Endothelial cell of umbilical vein (primary cell): ENCODE measurements around the gene SWAP70. TPM values are rescaled to one million over a fixed set of nuclear protein-coding genes. Genes with fewer than 3 reads are reported as not detected.

Source experiments
- BruUV-seq: library from RNA; stranded (reverse); fragments of 400-500 nt; replicated peaks from 2 replicates; lab custom pipeline; 2021; lab: Mats Ljungman, UMichigan
- CTCF ChIA-PET: fragments of 300-600, 350-600 bp; sonication (Branson Sonifier 250); formaldehyde crosslinking; loops from one replicate; lab custom pipeline; 2021; ENCODE audit warnings: antibody characterized with exemption, inconsistent platforms; lab: Charles Lee
- POLR2A ChIA-PET: fragments of 300-600, 350-600 bp; sonication (Branson Sonifier 250); formaldehyde crosslinking; loops from one replicate; lab custom pipeline; 2021; ENCODE audit warnings: antibody characterized with exemption, inconsistent platforms; lab: Charles Lee
- DNase-seq: peaks from one replicate; pipeline ENCODE4 v3.0.0-alpha.2; 2011; ENCODE audit warnings: low read depth, low spot score
- FAIRE-seq: peaks from 2 replicates; lab custom pipeline; 2011; peaks lifted over from hg19 to GRCh38; lab: Jason Lieb, UNC
- H2AFZ ChIP-seq: 2 replicates; pipeline ENCODE4 v1.6.0; 2012; ENCODE audit warnings: low read depth, low read length, control low read depth, inconsistent platforms
- H3K27ac ChIP-seq: 2 replicates; pipeline ENCODE4 v1.5.1; 2011; ENCODE audit warnings: low read depth, mild to moderate bottlenecking, control low read depth, low read length, moderate library complexity; ENCODE audit not compliant: insufficient read depth
- H3K27me3 ChIP-seq, 2 experiments: 2 replicates each; pipeline versions ENCODE4 v1.6.0 to v1.6.1; 2011; ENCODE audit warnings: low read length in 2 of 2, mixed read lengths in 1 of 2; ENCODE audit not compliant: control insufficient read depth in 2 of 2, insufficient read depth in 2 of 2
- H3K36me3 ChIP-seq, 2 experiments: 2 replicates in 1 of 2; 3 replicates in 1 of 2; pipeline ENCODE4 v1.5.1; 2011; ENCODE audit warnings: low read length in 2 of 2, mild to moderate bottlenecking in 1 of 2, moderate library complexity in 1 of 2; ENCODE audit not compliant: control insufficient read depth in 2 of 2, insufficient read depth in 2 of 2; ENCODE audit errors: extremely low read depth in 1 of 2
- H3K4me1 ChIP-seq: 3 replicates; pipeline ENCODE4 v1.5.1; 2011; ENCODE audit warnings: mild to moderate bottlenecking, low read length; ENCODE audit not compliant: control insufficient read depth, insufficient read depth; ENCODE audit errors: extremely low read depth
- H3K4me2 ChIP-seq: 2 replicates; pipeline ENCODE4 v1.6.1; 2011; ENCODE audit warnings: low read length, control low read depth, mixed read lengths; ENCODE audit not compliant: insufficient read depth
- H3K4me3 ChIP-seq, 3 experiments: fragments of 200-600 bp in 1 of 3; sonication (generic), shearing (Covaris generic) in 1 of 3; replicated peaks in 1 of 3; 2 replicates each; pipeline ENCODE4 v1.5.1; 2011 to 2016; ENCODE audit warnings: control low read depth in 3 of 3, low read length in 3 of 3, mild to moderate bottlenecking in 2 of 3, inconsistent platforms in 1 of 3, low read depth in 1 of 3, moderate library complexity in 1 of 3; ENCODE audit not compliant: insufficient read depth in 1 of 3
- H3K79me2 ChIP-seq: 2 replicates; pipeline ENCODE4 v1.6.0; 2012; ENCODE audit warnings: low read length, inconsistent platforms; ENCODE audit not compliant: control insufficient read depth, insufficient read depth
- H3K9ac ChIP-seq: replicated peaks from 2 replicates; pipeline ENCODE3; 2011; ENCODE audit warnings: low read length, control low read depth; ENCODE audit not compliant: insufficient read depth; ENCODE audit errors: extremely low read depth
- H3K9me1 ChIP-seq: replicated peaks from 3 replicates; pipeline ENCODE4 v1.6.0; 2011; ENCODE audit warnings: mild to moderate bottlenecking, low read length; ENCODE audit not compliant: control insufficient read depth, insufficient read depth; ENCODE audit errors: extremely low read depth
- H3K9me3 ChIP-seq: replicated peaks from 2 replicates; pipeline ENCODE4 v1.5.1; 2012; ENCODE audit warnings: low read length, inconsistent platforms; ENCODE audit not compliant: control insufficient read depth, insufficient read depth
- H4K20me1 ChIP-seq: replicated peaks from 2 replicates; pipeline ENCODE3; 2011; ENCODE audit warnings: mild to moderate bottlenecking, low read length; ENCODE audit not compliant: control insufficient read depth, insufficient read depth; ENCODE audit errors: extremely low read depth
- EZH2 ChIP-seq: IDR thresholded peaks from 2 replicates; pipeline ENCODE4 v1.6.1; 2012; ENCODE audit warnings: borderline replicate concordance, low read depth, mild to moderate bottlenecking, moderate library complexity, low read length, inconsistent platforms; ENCODE audit not compliant: severe bottlenecking
- FOS ChIP-seq: IDR thresholded peaks from 2 replicates; pipeline ENCODE4 v1.6.1; 2011; ENCODE audit warnings: mild to moderate bottlenecking, low read length, moderate library complexity, borderline replicate concordance; ENCODE audit not compliant: insufficient read depth
- GATA2 ChIP-seq: IDR thresholded peaks from 2 replicates; pipeline ENCODE4 v1.7.0; 2011; ENCODE audit warnings: low read depth, mild to moderate bottlenecking, moderate library complexity, mixed read lengths, low read length; ENCODE audit not compliant: insufficient read length, insufficient read depth
- JUN ChIP-seq: IDR thresholded peaks from 2 replicates; pipeline ENCODE4 v1.6.1; 2011; ENCODE audit warnings: borderline replicate concordance, low read depth; ENCODE audit not compliant: insufficient read length, insufficient read depth
- MYC ChIP-seq: IDR thresholded peaks from one replicate; pipeline ENCODE4 v1.6.1; 2011; ENCODE audit warnings: mild to moderate bottlenecking, low read depth, low read length
- POLR2A ChIP-seq: IDR thresholded peaks from 2 replicates; pipeline ENCODE4 v1.6.1; 2012; ENCODE audit warnings: low read depth, mild to moderate bottlenecking, control low read depth, low read length
- POLR2AphosphoS5 ChIP-seq: IDR thresholded peaks from 2 replicates; pipeline ENCODE4 v1.6.1; 2012; ENCODE audit warnings: low read depth, mild to moderate bottlenecking, control low read depth, low read length, moderate library complexity; ENCODE audit not compliant: insufficient read depth
- dilution Hi-C: fragments of 300-500 bp; cut with MboI; formaldehyde crosslinking; loops from one replicate; pipeline ENCODE4 v1.15.0; 2019; ENCODE audit warnings: low sequenced_read_pairs; ENCODE audit not compliant: extremely low pct_ligation_motif_present
- intact Hi-C: fragments of 100-400 bp; cut with micrococcal nuclease; formaldehyde crosslinking; loops from one replicate; pipeline ENCODE4 v1.10.0; 2022
- polyA plus RNA-seq, 4 experiments: library from polyadenylated mRNA; depleted of rRNA in 3 of 4; stranded (reverse) in 3 of 4; unstranded in 1 of 4; fragments of >200 nt; gene quantifications; 2 replicates each; pipeline versions ENCODE4 v1.2.1 to v1.2.3, GENCODE V29; 2011 to 2012; ENCODE audit warnings: missing spikeins in 1 of 4
- total RNA-seq: library from RNA; stranded (reverse); gene quantifications from 2 replicates; pipeline ENCODE4 v1.2.3, GENCODE V29; 2021
- TF ChIP-seq, protein P1 (sequence below): IDR thresholded peaks from 2 replicates; pipeline ENCODE4 v1.6.1; 2011; ENCODE audit not compliant: insufficient read depth, insufficient read length
- TF ChIP-seq, protein P2 (sequence below), 2 donors: IDR thresholded peaks; 1 replicate in 1 of 2; 2 replicates in 1 of 2; pipeline ENCODE4 v1.5.1; 2011; ENCODE audit warnings: low read length in 2 of 2, mild to moderate bottlenecking in 2 of 2, moderate library complexity in 2 of 2, control low read depth in 1 of 2, inconsistent platforms in 1 of 2, low read depth in 1 of 2; ENCODE audit not compliant: insufficient read depth in 1 of 2; ENCODE audit errors: extremely low read depth in 1 of 2

The SWAP70 gene
- total and polyA plus RNA-seq, 2 donors (not counting 3 experiments of a cell fraction or from before 2014, with no cell fraction given) = 52.5 to 165 TPM

DNA sequence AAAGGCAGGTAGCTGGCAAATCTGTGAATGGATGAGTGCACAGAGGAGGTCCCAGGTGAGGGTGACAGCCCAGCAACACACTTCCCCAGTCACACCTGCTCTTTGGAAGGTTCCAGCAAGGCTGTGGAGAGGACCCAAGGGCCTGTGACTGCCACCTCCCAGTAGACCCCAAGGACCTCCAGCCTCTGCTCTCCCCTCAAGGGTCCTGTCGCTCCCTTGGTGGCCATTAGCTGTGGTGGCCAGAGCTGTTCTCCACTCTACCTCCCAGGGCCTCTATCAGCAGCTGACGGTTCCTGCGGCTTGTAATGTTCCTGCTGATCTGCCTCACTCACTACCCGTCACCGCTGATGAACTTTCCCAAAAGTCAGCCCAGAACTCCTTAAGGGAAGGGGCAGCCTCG lies 93.0 kb downstream of the SWAP70 start:
- Histone ChIP-seq H2AFZ (no peak overlapping the region), H3K27me3 (no peaks in the 10 kb centered on the region), H3K9ac (no peak overlapping the region), H3K9me3 (no peaks in the 10 kb centered on the region), H3K9me1 (no peaks in the 10 kb centered on the region), H4K20me1 (no peaks in the 10 kb centered on the region), H3K79me2 (no peaks in the 10 kb centered on the region), H3K4me3 (no peak overlapping the region), H3K36me3 (peaks cover 5 to 6% of the 10 kb centered on the region in 2 experiments), H3K27ac (no peak overlapping the region), H3K4me2 (no peak overlapping the region), H3K4me1 (peaks cover 39% of the 10 kb centered on the region)
- ChIA-PET CTCF (interaction anchor here (0.9 to 1.7 kb wide), 2 partner anchors 216 to 222 kb away, joined by 3 to 4 read pairs; no protein-coding TSS in a partner anchor), POLR2A (no interaction called here)
- no peak for FAIRE-seq
- dilution Hi-C loops = no loop called here
- no TSS peak for BruUV-seq
- DNase-seq = no peak
- TF ChIP-seq, protein P1, sequence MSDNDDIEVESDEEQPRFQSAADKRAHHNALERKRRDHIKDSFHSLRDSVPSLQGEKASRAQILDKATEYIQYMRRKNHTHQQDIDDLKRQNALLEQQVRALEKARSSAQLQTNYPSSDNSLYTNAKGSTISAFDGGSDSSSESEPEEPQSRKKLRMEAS = no peak
- TF ChIP-seq POLR2AphosphoS5 = peak; percentile 14
- intact Hi-C loops = loop anchor here (5.0 kb wide), 2 partner anchors 230 to 650 kb away; no protein-coding TSS in a partner anchor

DNA sequence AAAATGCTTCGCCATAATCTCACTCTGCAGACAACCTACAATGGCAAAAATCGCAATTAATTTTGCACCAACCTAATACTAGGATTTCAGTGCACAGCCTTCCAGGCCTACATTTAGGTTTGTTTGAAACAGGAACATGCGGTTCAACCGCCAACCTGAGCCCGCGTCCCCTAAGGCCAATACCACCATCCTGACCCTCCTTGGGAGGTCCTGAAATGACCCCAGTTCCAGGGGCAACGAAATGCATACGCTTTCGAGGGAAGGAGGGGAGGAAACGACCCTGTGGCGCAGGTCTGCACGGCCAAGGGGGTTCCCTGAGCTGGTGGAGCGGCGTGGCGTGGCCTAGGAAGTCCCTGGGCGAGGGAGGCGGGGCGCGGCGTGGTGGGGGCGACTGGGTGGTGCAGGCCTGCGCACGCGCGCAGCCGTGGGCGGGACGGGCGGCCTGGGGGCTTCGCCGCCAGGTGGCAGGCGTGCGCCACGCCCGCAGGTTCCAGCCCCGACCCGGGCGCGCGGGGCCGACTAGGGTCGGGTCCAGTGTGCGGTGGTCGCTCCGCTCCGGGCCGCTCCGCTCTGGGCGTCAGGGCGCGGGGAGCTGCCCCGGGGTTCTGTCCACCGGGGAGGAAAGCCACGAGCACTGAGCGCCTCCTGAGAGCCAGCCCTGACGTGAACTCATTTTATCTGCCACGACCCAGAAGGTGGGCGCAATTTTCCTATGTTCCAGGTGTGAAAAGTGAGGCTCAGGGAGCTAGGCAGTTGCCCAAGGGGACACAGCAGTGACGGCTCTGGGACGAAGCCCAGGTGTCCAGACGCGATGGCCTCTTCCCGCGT lies 94.1 kb downstream of the SWAP70 start:
- TF ChIP-seq POLR2AphosphoS5 (peak; percentile 95), EZH2 (no peak), MYC (no peak), POLR2A (peak; percentile 85), FOS (no peak), JUN (no peak), GATA2 (no peak)
- TF ChIP-seq, protein P1 = no peak
- TF ChIP-seq, protein P2, sequence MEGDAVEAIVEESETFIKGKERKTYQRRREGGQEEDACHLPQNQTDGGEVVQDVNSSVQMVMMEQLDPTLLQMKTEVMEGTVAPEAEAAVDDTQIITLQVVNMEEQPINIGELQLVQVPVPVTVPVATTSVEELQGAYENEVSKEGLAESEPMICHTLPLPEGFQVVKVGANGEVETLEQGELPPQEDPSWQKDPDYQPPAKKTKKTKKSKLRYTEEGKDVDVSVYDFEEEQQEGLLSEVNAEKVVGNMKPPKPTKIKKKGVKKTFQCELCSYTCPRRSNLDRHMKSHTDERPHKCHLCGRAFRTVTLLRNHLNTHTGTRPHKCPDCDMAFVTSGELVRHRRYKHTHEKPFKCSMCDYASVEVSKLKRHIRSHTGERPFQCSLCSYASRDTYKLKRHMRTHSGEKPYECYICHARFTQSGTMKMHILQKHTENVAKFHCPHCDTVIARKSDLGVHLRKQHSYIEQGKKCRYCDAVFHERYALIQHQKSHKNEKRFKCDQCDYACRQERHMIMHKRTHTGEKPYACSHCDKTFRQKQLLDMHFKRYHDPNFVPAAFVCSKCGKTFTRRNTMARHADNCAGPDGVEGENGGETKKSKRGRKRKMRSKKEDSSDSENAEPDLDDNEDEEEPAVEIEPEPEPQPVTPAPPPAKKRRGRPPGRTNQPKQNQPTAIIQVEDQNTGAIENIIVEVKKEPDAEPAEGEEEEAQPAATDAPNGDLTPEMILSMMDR (IDR thresholded peaks at IDR 0.05; ENCODE audit: extremely low read depth in 1 of 2, insufficient read depth in 1 of 2, low read depth in 1 of 2, low read length in 2 of 2) = peak; percentile 67 to 92
- BruUV-seq = TSS peak; percentile 40
- H4K20me1 ChIP-seq = no peaks in the 10 kb centered on the region
- CTCF ChIA-PET = interaction anchor here (0.6 to 5.2 kb wide), 27 partner anchors 70 to 657 kb away, joined by 3 to 104 read pairs (median 3); partner anchors contain the start of genes ADM and WEE1
- H3K36me3 ChIP-seq = peaks cover 0 to under 1% of the 10 kb centered on the region in 2 experiments
- POLR2A ChIA-PET = interaction anchor here (1.0 to 3.4 kb wide), 4 partner anchors 41 to 547 kb away, joined by 3 to 43 read pairs (median 4); partner anchors contain the start of gene ADM
- DNase-seq = peak; percentile 77
- peak overlapping the region; percentile 83 for H3K9ac ChIP-seq
- H3K79me2 ChIP-seq = no peaks in the 10 kb centered on the region
- peak overlapping the region in 2 of 3 experiments; percentile 33 to 37 for H3K4me3 ChIP-seq
- dilution Hi-C loops = no loop called here
- peak overlapping the region; percentile 67 for H3K27ac ChIP-seq
- peaks cover 34% of the 10 kb centered on the region for H3K4me1 ChIP-seq
- intact Hi-C loops = loop anchor here (1.0 to 5.0 kb wide), 8 partner anchors 95 to 977 kb away; no protein-coding TSS in a partner anchor
- H3K9me3 ChIP-seq = no peaks in the 10 kb centered on the region
- H3K4me2 ChIP-seq = peak overlapping the region; percentile 75
- peak; percentile 72 for FAIRE-seq
- peak overlapping the region; percentile 61 for H2AFZ ChIP-seq
- H3K9me1 ChIP-seq = no peaks in the 10 kb centered on the region
- no peaks in the 10 kb centered on the region for H3K27me3 ChIP-seq
